T-helper 2 cell treated with Interferon-gamma antibody and Interleukin-4, amounts not matched to agents 5 μg/mL and 100 μg/mL, for 36 hours (primary cell): ENCODE results near the gene ATP6V0A4.

Experiments
- DNase-seq: peaks from one replicate; pipeline ENCODE4 v3.0.0; 2021; ENCODE audit warnings: low spot score
- H3K27ac Mint-ChIP-seq: one replicate; pipeline ENCODE4 v1.8.0; 2021; ENCODE audit warnings: mild to moderate bottlenecking, mixed read lengths
- H3K27me3 Mint-ChIP-seq: one replicate; pipeline ENCODE4 v1.8.0; 2021; ENCODE audit warnings: low read depth, mixed read lengths
- H3K36me3 Mint-ChIP-seq: one replicate; pipeline ENCODE4 v1.8.0; 2021; ENCODE audit warnings: low read depth, mixed read lengths
- H3K4me1 Mint-ChIP-seq: one replicate; pipeline ENCODE4 v1.8.0; 2021; ENCODE audit warnings: low read depth, mixed read lengths
- H3K4me3 Mint-ChIP-seq: one replicate; pipeline ENCODE4 v1.8.0; 2022; ENCODE audit warnings: mild to moderate bottlenecking, moderate library complexity, mixed read lengths
- H3K9me3 Mint-ChIP-seq: one replicate; pipeline ENCODE4 v1.8.0; 2021; ENCODE audit warnings: mixed read lengths

Gene ATP6V0A4

GRCh38 chr7:138665249-138665648 is 132.7 kb downstream of the ATP6V0A4 start:
- peaks cover 1% of the 10 kb centered on the region for H3K36me3 Mint-ChIP-seq

GRCh38 chr7:138663725-138664710 is 134.0 kb downstream of the ATP6V0A4 start:
- no peak overlapping the region for H3K27ac Mint-ChIP-seq
- no peak for DNase-seq
- peaks cover 59% of the 10 kb centered on the region for H3K27me3 Mint-ChIP-seq
- H3K4me3 Mint-ChIP-seq: peak overlapping the region; percentile 72
- no peaks in the 10 kb centered on the region for H3K9me3 Mint-ChIP-seq
- peaks cover 13% of the 10 kb centered on the region for H3K4me1 Mint-ChIP-seq
- no peaks in the 10 kb centered on the region for H3K36me3 Mint-ChIP-seq

More at GRCh38 chr7:138665249-138665648, 132.7 kb downstream of the ATP6V0A4 start:
- peaks cover 50% of the 10 kb centered on the region for H3K27me3 Mint-ChIP-seq
- H3K4me1 Mint-ChIP-seq: peaks cover 23% of the 10 kb centered on the region
- no peak overlapping the region for H3K27ac Mint-ChIP-seq
- H3K4me3 Mint-ChIP-seq: peak overlapping the region; percentile 51
- DNase-seq: no peak
- peaks cover 7% of the 10 kb centered on the region for H3K9me3 Mint-ChIP-seq

DNA sequence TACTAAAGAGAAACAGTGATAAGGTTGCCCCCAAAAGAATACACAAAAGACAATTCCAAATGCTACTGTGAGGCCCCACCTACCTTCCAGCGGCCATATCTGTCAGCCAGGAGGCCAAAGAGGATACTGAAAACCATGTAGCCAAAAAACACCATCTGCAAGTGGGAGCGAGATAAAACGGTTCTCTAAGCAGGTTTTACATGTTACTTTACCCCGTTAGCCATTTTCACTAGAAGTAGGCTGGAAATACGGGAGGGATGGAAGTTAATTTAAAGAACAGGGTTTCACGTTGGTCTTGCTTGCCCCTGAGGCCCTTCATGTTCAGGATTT is 135.0 kb downstream of the ATP6V0A4 start:
- no peak for DNase-seq
- Mint-ChIP-seq H3K4me1 (peaks cover 10% of the 10 kb centered on the region), H3K27me3 (peaks cover 59% of the 10 kb centered on the region), H3K4me3 (no peak overlapping the region), H3K27ac (no peak overlapping the region), H3K36me3 (no peaks in the 10 kb centered on the region), H3K9me3 (no peaks in the 10 kb centered on the region)

GRCh38 chr7:138662076-138662990 is 135.7 kb downstream of the ATP6V0A4 start:
- Mint-ChIP-seq H3K4me3 (no peak overlapping the region), H3K27ac (no peak overlapping the region), H3K36me3 (no peaks in the 10 kb centered on the region), H3K4me1 (peaks cover 4% of the 10 kb centered on the region), H3K9me3 (no peaks in the 10 kb centered on the region), H3K27me3 (peaks cover 59% of the 10 kb centered on the region)
- no peak for DNase-seq

- no peak overlapping the region for H3K4me3 Mint-ChIP-seq
- H3K36me3 Mint-ChIP-seq: no peaks in the 10 kb centered on the region
- H3K4me1 Mint-ChIP-seq: peaks cover 3% of the 10 kb centered on the region
- no peak overlapping the region for H3K27ac Mint-ChIP-seq
- no peaks in the 10 kb centered on the region for H3K9me3 Mint-ChIP-seq
- DNase-seq: no peak
- H3K27me3 Mint-ChIP-seq: peaks cover 52% of the 10 kb centered on the region
Measured at GRCh38 chr7:138661069-138661635, 136.8 kb downstream of the ATP6V0A4 start.

DNA sequence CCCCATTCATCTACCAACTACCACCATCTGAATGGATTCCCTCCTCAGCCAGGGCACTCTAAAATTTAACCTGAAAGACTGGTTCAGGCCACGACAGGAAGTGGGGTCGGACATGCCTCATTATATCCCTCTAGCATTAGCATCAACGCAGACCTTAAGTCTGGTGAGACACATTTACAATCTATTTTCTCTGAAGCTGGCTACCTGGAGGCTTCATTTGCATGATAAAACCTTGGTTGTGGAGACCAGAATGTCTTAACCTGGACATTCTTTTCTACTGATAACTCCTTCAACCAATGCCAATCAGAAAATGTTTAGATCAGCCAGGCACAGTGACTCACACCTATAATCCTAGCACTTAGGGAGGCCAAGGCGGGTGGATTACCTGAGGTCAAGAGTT is 139.1 kb downstream of the ATP6V0A4 start:
- Mint-ChIP-seq H3K4me3 (no peak overlapping the region), H3K27me3 (peaks cover 39% of the 10 kb centered on the region), H3K36me3 (no peaks in the 10 kb centered on the region), H3K9me3 (no peaks in the 10 kb centered on the region), H3K4me1 (no peaks in the 10 kb centered on the region), H3K27ac (no peak overlapping the region)
- DNase-seq: no peak

DNA sequence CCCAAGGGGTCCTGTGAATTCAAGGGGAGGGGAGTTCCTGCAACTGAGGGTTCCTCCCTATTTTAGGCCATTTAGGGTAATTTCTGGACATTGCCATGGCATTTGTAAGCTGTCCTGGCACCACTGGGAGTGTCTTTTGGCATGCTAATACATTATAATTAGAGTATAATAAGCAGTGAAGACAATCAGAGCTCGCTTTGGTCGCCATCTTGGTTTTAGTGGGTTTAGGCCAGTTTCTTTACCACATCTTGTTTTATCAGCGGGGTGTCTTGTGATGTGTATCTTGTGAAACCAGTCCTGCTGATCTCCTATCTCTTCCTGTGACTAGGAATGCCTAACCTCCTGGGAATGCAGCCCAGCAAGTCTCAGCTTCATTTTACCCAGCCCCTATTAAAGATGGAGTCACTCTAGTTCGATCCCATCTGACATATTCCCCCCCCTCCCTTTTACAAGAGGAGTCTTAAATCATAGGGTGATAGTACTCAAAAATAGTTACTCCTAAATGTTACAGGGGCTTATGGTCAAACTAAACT is 140.1 kb downstream of the ATP6V0A4 start:
- DNase-seq: no peak
- no peaks in the 10 kb centered on the region for H3K4me1 Mint-ChIP-seq
- H3K36me3 Mint-ChIP-seq: no peaks in the 10 kb centered on the region
- H3K27ac Mint-ChIP-seq: no peak overlapping the region
- H3K27me3 Mint-ChIP-seq: peaks cover 29% of the 10 kb centered on the region
- no peak overlapping the region for H3K4me3 Mint-ChIP-seq
- H3K9me3 Mint-ChIP-seq: no peaks in the 10 kb centered on the region

DNA sequence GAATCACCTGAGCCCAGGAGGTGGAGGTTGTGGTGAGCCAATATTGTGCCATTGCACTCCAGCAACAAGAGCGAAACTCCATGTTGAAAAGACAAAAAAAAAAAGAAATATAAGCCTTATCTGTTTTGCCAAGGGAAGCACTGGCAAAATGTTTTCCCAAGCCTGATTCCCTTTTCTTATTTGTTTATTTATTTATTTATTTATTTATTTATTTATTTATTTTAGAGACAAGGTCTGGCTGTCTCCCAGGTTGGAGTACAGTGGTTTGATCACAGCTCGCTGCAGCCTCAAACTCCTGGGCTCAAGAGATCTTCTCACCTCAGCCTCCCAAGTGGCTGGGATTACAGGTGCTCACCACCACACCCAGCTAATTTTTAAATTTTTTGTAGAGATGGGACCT is 141.0 kb downstream of the ATP6V0A4 start:
- Mint-ChIP-seq H3K4me3 (no peak overlapping the region), H3K27ac (no peak overlapping the region), H3K27me3 (peaks cover 21% of the 10 kb centered on the region), H3K9me3 (no peaks in the 10 kb centered on the region), H3K36me3 (no peaks in the 10 kb centered on the region), H3K4me1 (no peaks in the 10 kb centered on the region)
- no peak for DNase-seq
